ENCODE results near the gene ART5.
A peak's percentile ranks its signal among the peaks of the same experiment; 100 is the strongest.
"Not testable (repeated sequence)": the region's sequence is repeated elsewhere in the genome, so short reads cannot be mapped to it uniquely, and the experiment has no call there.

ART5 gene

GRCh38 chr11:3655547-3655946 lies 13.8 kb upstream of the ART5 start:
- DNase-seq: no peak

DNA sequence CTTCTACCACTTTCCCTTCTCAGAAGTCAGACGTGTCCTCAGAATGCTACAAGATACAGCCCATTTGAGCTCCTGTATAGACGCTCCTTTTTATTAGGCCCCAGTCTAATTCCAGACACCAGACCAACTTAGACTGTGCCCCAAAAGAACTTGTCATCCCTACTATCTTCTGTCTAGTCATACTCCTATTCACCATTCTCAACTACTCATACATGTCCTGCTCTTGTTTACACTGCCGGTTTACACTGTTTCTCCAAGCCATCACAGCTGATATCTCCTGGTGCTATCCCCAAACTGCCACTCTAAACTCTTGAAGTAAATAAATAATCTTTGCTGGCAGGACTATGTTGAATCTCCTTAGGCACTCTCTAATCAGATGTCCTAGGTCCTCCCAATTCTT lies 10.7 kb upstream of the ART5 start:
- not testable (repeated sequence) for DNase-seq

- DNase-seq: not testable (repeated sequence)
Observed at GRCh38 chr11:3649374-3649773, 7.6 kb upstream of the ART5 start.

DNA sequence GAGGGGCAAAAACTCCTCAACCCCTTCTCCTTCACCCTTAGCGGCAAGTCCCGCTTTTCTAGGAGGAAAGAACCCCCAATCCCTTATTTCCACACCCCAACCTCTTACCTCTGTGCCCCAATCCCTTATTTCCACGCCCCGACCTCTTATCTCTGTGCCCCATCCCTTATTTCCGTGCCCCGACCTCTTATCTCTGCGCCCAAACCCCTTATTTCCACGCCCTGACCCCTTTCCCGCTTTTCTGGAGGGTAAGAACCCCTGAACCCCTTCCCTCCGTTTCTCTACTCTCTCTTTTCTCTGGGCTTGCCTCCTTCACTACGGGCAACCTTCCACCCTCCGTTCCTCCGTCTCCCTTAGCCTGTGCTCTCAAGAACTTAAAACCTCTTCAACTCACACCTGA lies 7.1 kb upstream of the ART5 start:
- DNase-seq: not testable (repeated sequence)

GRCh38 chr11:3645552-3645951 lies 3.8 kb upstream of the ART5 start:
- DNase-seq: no peak

GRCh38 chr11:3644817-3645235 lies 3.0 kb upstream of the ART5 start, which contains the start of gene ART1:
TSS of gene ART1 (plus strand) at chr11:3645128. CDS start at chr11:3659214, 14,086 bp downstream.
- no peak for DNase-seq

- not testable (repeated sequence) for DNase-seq
Observed at GRCh38 chr11:3643102-3643546, 1.3 kb upstream of the ART5 start.

DNA sequence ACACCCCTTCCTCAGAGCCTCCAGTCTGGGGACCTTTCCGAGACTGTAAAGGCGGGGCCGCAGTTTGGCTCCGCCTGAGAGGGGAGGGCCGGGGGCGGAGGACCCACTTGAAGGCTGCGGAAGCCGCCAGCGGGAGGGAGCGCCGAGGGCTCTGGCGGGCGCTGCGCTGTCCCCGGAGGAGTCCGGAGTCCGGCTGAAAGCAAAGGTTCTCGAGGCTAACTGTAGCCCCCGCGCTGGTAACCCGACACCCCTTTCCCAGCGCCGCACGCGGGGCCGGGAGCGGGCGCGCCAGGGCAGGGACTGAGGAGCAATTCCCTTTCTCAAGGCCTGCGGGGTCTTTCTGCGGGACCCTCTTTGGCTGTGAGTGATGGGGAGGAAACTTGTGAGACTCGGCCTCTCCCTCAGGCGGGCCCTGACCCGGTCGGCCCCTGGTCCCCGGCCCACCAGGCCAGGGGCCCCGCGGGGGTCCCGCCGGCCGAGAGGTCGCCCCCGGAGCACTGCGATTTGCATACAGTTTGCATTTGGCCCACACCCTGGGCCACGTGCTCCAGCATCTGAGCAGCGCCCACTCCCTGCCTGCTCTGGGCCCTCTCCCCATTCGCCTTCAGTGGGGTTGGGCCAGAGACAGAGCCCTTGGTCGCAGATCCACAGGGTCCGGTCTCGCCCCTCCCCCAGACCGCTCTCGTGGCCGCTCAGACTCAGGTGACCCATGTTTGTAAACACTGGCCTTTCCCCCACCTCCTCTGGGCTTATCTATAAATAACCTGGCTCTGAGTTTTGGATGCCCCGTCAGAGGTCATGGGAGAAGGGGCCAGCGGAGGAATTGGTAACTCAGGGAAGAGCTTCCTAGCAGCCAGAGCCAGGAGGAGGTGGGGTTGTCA lies 519 bp upstream of the ART5 start:
- peak; percentile 29 for DNase-seq

DNA sequence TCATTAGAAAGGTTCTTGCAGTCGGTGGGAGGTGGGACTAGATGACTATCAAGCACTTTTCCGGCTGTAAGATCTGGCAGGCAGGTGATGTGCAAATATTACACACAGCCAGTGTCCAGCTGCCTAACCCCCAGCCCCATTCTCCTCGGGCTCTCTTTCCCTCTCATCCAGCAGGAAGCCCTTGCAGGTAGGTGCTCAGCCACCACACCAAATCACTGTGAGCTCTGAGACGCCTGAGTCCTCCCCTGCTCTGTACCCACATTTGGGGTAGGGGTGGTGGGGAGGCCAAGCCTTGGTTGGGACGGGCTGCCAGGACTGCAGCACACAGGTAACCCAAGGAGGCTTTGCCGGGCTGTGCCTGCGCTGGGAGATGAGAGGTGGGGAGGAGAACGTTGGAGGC lies 601 bp downstream of the ART5 start:
- no peak for DNase-seq

DNA sequence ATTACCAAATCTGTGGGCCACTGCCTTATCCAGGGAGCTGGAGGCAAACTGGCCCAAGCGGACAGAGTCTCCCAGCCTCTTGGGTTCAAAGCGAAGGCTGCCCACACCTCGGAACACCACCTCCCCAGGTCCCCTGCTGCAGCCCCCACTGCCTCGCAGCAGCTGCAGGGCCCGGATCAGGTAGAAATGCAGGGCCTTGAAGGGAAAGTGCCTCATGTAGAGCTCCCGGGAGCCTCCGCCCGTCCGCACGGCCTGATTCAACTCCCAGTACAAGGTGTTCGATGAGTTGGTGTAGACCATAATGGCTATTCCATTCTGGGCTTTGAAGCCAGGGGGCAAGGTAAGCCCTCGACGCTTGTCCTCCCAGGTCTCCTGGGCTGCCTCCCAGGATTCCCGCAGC lies 2.0 kb downstream of the ART5 start:
- no peak for DNase-seq

DNA sequence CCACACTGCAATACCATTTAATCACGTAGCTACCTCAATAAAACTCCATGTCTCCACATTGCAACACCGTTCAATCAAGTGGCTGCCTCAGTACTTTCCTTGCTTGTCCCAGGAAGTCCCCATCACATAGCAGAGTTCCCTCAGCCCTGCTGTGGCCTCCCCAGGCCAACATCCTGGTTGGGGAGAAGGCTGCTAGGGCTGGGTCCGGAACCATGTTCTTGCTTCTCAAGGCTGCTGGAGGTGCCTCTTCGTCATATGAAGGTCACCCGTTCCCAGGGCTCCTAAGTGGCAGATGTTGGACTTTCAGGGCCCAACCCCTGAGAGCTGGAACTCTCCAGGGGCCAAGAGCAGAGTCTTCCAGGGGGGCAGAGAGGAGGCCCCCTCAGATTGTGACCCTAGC lies 3.3 kb downstream of the ART5 start:
- no peak for DNase-seq

DNA sequence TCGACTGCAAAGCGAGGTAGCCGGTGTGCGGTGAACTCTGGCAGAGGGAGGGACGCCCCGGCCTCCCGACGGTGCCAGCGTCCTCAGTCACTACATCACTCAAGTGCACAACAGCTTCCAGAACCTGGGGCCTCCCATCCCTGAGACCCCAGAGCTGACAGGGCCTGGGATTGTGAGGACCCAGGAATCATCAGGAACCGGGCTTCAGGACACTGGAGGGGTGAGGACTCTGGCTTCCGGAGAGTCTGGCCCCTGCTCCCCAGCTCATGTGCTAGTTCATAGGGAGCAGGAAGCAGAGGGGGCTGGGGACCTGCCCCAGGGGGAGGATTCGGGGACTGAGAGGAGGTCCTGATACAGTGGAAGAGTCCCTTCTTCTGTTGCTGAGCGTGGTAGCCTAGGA lies 4.6 kb downstream of the ART5 start:
- DNase-seq: no peak

DNA sequence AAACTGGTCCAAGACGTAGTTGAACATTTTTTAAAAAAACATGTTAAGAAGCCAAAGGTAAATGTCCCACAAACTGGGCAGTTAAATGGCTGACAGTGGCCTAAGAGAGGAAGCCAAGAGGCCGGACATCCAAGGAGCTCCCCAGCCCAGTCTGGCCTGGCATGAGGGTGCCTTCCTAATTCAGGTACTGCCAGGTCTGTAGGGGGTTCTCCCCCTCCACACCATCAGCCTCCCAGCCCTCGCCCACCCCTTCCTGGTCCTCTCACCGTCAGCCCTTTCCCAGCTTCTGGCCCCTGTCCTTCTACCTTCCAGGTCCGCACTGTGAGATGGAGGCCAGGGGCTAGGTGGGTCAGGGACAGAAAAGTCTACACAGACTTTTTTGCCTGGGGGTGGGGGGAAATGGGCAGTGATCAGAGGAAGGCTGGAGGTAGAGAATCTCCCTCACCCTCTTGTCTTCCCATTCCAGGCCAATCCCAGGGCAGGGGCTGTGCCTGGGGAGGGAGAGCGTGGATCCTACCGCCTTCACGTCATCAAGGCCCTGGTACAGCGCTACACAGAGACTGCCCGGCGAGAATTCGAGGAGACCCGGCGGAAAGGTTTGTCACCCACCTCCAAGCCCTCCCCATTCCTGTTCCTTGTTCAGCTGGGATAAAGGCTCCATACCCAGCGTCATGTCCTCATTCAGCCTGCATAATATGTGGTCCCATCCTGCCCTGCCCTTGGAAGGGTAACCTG lies 6.0 kb downstream of the ART5 start:
- no peak for DNase-seq

DNA sequence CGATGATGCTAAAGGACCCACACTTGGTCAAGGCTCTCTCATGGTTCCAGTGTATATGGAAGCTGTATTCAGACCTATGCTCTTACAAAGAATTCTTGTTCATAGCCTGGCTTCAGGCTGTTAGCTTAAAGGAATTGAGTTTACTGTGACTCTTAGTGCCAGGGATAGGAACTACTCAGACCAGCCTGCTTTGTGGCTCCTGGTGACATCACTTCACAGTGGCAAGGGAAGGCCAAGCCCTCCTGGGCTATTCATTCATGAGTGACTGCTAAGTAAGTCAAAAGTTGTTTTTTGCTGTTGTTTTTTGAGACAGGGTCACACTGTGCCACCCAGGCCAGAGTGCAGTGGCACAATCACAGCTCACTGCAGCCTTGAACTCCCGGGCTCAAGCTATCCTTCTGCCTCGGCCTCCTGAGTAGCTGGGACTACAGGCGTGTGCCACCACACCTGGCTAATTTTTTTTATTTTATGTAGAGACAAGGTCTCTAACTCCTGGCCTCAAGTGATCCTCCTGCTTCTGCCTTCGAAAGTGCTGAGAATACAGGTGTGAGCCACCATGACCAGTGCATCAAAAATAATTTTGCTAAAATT lies 9.6 kb downstream of the ART5 start:
- DNase-seq: no peak

DNA sequence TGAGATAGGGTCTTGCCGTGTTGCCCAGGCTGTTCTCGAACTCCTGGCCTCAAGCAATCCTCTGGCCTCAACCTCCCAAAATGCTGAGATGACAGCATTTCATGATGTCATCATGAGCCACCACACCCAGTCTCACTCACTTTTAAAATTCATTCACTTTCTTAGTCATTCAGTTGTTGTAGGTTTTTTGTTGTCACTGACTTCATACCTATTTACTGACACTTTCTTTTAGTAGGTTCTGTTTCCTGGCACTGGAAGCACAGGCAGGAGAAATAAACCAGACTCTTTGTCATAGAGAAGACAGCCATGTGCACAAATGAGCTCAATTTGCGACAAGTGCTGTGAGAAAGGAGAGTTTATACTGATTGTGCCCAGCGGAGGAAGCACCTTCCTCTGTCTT lies 10.5 kb downstream of the ART5 start:
- DNase-seq: no peak

DNA sequence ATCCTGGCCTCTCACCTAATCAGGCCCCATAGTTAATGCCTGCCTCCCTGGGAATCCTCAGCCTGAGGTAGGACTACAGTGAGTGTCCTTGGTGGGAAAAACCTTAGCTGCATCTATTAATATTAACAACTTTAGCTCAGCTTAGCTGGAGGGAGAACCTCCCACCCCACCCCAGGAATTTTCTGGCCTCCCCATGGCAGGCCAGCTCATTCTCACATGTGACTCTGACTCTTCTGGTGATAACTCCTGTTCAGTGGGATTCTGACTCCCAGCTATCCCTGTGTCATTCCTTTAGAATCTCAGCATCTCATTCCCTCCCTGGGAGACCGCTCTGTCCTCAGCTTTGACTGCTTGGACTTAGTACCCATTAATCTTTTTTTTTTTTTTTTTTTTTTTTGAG lies 14.5 kb downstream of the ART5 start:
- DNase-seq: no peak

DNA sequence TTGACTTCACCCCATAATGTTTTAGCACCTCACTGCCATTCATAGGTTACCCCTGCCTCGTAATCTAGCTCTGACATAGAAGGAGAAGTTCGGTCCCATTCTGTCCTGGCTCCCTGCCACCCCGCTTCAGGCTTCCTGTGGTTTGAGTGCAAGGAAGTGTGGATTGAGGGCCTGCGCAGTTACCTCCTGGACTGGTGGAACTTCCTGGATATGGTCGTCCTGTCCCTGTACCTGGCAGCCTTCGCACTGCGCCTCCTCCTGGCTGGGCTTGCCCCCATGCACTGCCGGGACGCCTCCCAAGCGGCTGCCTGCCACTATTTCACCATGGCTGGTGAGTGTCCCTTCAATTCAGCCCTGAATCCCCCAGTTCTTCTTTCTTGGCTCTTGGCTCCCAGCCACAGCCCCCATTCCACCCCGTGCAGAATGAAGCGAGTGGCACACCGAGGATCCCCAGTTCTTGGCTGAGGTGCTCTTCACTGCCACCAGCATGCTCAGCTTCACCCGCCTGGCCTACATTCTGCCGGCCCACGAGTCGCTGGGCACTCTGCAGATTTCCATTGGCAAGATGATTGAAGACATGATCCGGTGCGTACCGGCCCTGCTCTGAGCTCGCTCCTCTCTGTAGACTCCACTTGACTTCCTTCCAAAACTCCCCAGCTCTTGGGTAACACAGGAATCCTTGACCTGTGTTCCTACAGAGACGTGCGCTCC lies 15.4 kb downstream of the ART5 start:
- no peak for DNase-seq

DNA sequence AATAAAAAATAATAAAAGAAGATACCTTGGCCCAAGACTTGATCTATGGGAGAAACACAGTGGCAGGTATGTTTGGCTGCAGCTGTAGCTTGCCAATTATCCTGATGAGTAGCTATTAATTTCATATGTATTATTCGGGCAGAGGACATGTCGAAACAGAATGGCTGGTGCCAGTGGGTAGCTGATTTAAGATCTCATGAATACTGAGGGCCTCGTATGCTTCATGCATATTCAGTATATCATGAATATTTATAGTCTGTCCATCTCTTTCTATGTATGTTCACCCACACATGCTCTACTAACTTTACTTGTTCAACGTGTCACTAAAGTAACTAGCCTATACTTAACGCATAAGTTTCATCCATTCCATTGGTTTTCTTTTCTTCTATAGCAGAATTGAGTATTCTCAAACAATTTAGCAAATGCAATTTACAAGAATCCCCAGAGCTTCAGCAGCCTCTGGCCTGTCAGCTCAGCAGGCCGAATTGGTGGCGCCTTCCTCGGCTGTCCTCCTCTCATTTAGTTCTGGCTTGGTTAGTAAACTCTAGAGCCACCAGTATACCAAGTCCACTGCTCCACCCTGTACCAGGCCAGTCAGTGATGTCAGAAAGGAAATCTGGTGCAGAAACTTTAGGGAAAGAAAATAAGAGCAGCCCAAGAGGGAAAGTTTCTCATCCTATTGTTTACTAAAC lies 17.9 kb downstream of the ART5 start:
- DNase-seq: no peak

DNA sequence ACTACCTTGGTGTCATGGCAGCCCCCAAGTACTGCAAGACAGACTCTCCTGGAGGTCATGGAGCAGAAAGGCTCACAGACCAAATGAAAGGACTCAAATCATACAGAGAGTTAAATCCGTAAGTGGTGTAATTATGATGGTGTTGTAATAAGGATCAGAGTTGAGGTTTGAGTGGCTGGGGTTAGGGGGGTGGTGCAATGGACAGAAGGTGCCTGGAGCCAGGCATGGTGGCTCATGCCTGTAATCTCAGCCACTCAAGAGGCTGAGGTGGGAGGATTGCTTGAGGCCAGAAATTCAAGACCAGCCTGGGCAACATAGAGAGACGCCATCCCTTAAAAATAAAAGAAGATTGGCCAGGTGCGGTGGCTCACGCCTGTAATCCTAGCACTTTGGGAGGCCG lies 18.7 kb downstream of the ART5 start:
- no peak for DNase-seq

DNA sequence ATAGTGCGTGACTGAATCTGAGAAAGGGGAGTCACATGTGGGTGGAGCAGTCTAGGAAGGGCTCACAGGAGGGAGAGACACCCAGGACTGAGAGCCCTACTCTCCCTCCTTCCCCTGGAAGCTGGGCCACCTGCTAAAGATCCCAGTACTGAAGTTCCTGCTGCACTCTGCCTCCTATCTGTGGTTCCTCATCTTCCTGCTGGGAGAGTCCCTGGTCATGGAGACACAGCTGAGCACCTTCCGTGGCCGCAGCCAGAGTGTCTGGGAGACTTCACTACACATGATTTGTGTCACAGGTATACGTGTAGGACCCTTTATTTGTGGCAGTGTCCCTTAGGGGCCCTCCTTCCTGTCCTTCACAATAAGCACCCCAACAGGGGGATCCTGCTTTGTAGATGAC lies 19.3 kb downstream of the ART5 start:
- no peak for DNase-seq

- DNase-seq: no peak
Observed at GRCh38 chr11:3617990-3618389, 23.8 kb downstream of the ART5 start.

- DNase-seq: no peak
Observed at GRCh38 chr11:3616721-3617460, 24.9 kb downstream of the ART5 start.
